Astrocyte of the spinal cord (primary cell): ENCODE data around the gene PNMA8A.

Source experiments
- DNase-seq: peaks from one replicate; pipeline ENCODE4 v3.0.0; 2011; ENCODE audit warnings: low read depth, low spot score
- H3K4me3 ChIP-seq: 2 replicates; pipeline ENCODE4 v1.5.1; 2011; ENCODE audit warnings: low read depth, mild to moderate bottlenecking, low read length, moderate library complexity
- CTCF ChIP-seq: IDR thresholded peaks from 2 replicates; pipeline ENCODE4 v1.5.1; 2012; ENCODE audit warnings: low read depth, mild to moderate bottlenecking, low read length, inconsistent platforms
- in situ Hi-C: cut with HindIII; loops from 2 replicates; pipeline ENCODE4 v1.10.0; 2017; ENCODE audit warnings: low sequenced_read_pairs

Gene PNMA8A

DNA sequence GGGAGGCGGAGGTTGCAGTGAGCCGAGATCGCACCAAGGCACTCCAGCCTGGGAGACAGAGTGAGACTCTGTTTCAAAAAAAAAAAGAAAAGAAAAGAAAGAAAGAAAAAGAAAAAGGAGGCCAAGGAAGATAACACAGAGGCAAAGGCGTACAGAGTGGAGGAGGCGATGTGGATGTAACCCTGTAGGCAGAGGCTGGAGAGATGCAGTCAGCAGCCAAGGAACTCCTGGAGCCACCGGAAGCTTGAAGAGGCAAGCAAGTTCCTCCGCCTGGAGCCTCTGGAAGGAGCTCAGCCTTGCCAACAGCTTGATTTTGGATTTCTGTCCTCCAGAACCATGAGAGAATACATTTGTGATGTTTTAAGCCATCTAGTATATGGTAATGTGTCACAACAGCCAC is 51.3 kb downstream of the PNMA8A start:
- H3K4me3 ChIP-seq = no peak overlapping the region
- TF ChIP-seq CTCF = no peak
- no peak for DNase-seq
- in situ Hi-C loops = no loop called here
